Suprapubic skin (tissue), 4 donors: ENCODE measurements around the gene MEI1. TPM values are rescaled to one million over a fixed set of nuclear protein-coding genes. Genes with fewer than 3 reads are reported as not detected.

Source experiments
- DNase-seq, 2 donors: peaks; one replicate each; pipeline ENCODE4 v3.0.0-alpha.2; 2019; ENCODE audit warnings: low spot score in 2 of 2
- H3K27ac ChIP-seq: fragments of 200-600 bp; sonication (generic); one replicate; pipeline ENCODE4 v1.5.1; 2019
- H3K27me3 ChIP-seq: fragments of 200-600 bp; sonication (generic); one replicate; pipeline ENCODE4 v1.5.1; 2019
- H3K36me3 ChIP-seq: fragments of 200-600 bp; sonication (generic); one replicate; pipeline ENCODE4 v1.5.1; 2019
- H3K4me1 ChIP-seq: fragments of 200-600 bp; sonication (generic); one replicate; pipeline ENCODE4 v1.5.1; 2019
- H3K4me3 ChIP-seq: fragments of 200-600 bp; sonication (generic); one replicate; pipeline ENCODE4 v1.5.1; 2019; ENCODE audit warnings: mild to moderate bottlenecking
- H3K9me3 ChIP-seq: fragments of 200-600 bp; sonication (generic); one replicate; pipeline ENCODE4 v1.5.1; 2019
- EP300 ChIP-seq: sonication (generic); formaldehyde crosslinking; IDR thresholded peaks from one replicate; pipeline ENCODE4 v1.6.1; 2017; ENCODE audit warnings: antibody characterized with exemption
- POLR2A ChIP-seq, 2 donors: fragments of 450-650 bp; IDR thresholded peaks; one replicate each; pipeline ENCODE4 v1.6.1; 2017; ENCODE audit warnings: antibody characterized with exemption in 2 of 2, mild to moderate bottlenecking in 2 of 2, moderate library complexity in 2 of 2
- POLR2AphosphoS5 ChIP-seq, 3 donors: sonication (generic); formaldehyde crosslinking; IDR thresholded peaks; one replicate each; pipeline ENCODE4 v1.6.1; 2017; ENCODE audit warnings: antibody characterized with exemption in 3 of 3
- WGBS: methylation state at CpG from one replicate; pipeline ENCODE4 v1.1.5; 2018; 5-methylcytosine and 5-hydroxymethylcytosine counted together
- total RNA-seq, 4 donors: library from RNA; depleted of rRNA; stranded (reverse); fragments of >200 nt; gene quantifications; one replicate each; pipeline ENCODE4 v1.1.0, GENCODE V29; 2016
- TF ChIP-seq, protein P1 (sequence below), 2 donors: fragments of 200-600 bp in 1 of 2; fragments of 450-650 bp in 1 of 2; sonication (generic) in 1 of 2; IDR thresholded peaks; one replicate each; pipeline ENCODE4 v1.5.1; 2016 to 2019; ENCODE audit warnings: antibody characterized with exemption in 2 of 2, mild to moderate bottlenecking in 1 of 2, moderate library complexity in 1 of 2

The MEI1 gene
- total RNA-seq, 4 donors from 2014 or later = 0.72 to 5.0 TPM; not detected in 2

DNA sequence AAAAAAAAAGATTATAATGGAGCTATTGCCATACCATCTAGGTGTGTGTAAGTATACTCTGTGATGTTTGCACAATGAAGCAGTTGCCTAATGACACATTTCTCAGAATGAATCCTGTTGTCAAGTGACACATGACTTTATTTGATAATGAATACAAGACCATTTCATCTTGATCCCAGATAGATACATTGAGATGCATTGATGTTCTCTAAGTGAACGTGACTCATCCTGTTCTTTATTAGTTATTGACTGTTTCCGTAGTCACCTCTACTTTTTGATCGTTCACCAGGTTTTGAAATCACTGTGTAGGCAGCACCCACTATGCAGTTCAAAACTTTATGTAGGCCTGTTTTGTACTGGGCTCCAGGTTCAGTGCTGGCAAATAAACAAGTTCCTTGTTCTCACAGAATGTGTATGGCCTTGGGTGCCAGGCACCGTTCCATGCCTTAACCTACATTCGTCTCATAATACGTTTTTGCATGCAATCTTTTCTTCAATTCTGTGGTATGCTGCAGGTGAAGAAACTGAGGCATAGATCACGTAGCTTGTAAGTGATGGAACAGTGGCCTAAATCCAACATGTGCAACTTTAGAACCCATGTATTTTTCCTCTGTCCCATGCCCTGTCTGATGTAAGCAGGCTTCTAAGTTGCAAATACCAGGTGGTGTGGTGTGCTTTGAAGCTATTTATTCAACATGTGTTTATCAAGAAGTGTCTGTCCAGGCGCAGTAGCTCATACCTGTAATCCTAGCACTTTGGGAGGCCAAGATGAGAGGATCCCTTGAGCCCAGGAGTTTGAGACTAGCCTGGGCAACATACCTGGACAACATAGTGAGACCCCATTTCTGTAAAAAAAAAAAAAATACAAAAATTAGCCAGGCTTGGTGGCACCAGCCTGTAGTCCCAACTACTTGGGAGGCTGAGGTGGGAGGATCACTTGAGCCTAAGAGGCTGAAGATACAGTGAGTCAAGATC, 144.0 kb downstream of the MEI1 start:
- no peak for DNase-seq
- H3K27me3 ChIP-seq = no peaks in the 10 kb centered on the region
- WGBS = 54% methylated on average over 8 of the region's 8 CpGs
- H3K36me3 ChIP-seq = no peaks in the 10 kb centered on the region
- no peak overlapping the region for H3K4me3 ChIP-seq
- H3K9me3 ChIP-seq = no peaks in the 10 kb centered on the region
- TF ChIP-seq POLR2AphosphoS5 (IDR thresholded peaks at IDR 0.05) = no peak
- no peak for TF ChIP-seq EP300
- TF ChIP-seq, protein P1, sequence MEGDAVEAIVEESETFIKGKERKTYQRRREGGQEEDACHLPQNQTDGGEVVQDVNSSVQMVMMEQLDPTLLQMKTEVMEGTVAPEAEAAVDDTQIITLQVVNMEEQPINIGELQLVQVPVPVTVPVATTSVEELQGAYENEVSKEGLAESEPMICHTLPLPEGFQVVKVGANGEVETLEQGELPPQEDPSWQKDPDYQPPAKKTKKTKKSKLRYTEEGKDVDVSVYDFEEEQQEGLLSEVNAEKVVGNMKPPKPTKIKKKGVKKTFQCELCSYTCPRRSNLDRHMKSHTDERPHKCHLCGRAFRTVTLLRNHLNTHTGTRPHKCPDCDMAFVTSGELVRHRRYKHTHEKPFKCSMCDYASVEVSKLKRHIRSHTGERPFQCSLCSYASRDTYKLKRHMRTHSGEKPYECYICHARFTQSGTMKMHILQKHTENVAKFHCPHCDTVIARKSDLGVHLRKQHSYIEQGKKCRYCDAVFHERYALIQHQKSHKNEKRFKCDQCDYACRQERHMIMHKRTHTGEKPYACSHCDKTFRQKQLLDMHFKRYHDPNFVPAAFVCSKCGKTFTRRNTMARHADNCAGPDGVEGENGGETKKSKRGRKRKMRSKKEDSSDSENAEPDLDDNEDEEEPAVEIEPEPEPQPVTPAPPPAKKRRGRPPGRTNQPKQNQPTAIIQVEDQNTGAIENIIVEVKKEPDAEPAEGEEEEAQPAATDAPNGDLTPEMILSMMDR (IDR thresholded peaks at IDR 0.05) = no peak
- TF ChIP-seq POLR2A (IDR thresholded peaks at IDR 0.05) = no peak
- peaks cover 98% of the 10 kb centered on the region for H3K4me1 ChIP-seq
- peak overlapping the region; percentile 83 for H3K27ac ChIP-seq

DNA sequence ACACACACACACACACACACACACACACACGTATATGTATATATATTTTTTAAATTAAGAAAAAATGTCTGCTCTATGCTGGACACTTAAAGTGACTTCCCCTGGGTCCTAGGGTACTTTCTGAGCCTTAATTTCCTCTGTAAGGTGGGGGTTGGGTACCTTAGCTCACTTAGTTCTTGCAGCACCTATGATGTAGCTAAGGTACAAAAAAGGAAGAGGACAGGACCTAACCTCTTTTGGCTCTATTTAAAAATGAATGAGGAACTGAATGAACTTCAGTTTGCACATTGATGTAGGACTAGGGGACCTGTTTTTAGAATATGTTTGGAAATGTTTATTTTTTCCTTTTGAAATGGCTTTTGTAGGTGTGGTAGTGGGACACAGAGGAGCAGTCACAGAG, 144.7 kb downstream of the MEI1 start:
- Histone ChIP-seq H3K27ac (peak overlapping the region; percentile 83), H3K9me3 (no peaks in the 10 kb centered on the region), H3K27me3 (no peaks in the 10 kb centered on the region), H3K36me3 (no peaks in the 10 kb centered on the region), H3K4me3 (no peak overlapping the region), H3K4me1 (peaks cover 95% of the 10 kb centered on the region)
- TF ChIP-seq EP300 (no peak), POLR2AphosphoS5 (IDR thresholded peaks at IDR 0.05) (no peak), POLR2A (IDR thresholded peaks at IDR 0.05) (no peak)
- TF ChIP-seq, protein P1 (IDR thresholded peaks at IDR 0.05) = no peak
- no peak for DNase-seq
- 59% methylated on average over 1 of the region's 1 CpG for WGBS

DNA sequence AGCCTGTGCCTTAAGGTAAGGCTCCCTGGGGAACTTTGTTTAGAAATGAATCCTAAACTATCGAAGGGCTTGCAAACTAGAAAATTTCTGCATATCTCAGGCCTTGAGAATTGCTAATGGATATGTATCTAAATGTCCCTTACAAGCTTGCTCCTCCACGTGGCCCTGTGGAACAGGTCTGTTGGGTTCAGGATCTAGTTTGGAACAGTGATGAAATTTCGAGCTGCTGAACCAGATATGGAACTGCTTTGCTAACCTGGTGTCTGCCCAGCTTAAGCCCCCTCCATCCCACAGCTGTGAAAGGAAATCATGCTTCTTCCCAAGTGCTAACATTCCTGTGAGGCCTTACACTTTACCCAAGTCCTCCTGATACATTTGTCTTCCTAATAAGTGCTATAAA, 145.2 kb downstream of the MEI1 start:
- H3K4me1 ChIP-seq = peaks cover 91% of the 10 kb centered on the region

DNA sequence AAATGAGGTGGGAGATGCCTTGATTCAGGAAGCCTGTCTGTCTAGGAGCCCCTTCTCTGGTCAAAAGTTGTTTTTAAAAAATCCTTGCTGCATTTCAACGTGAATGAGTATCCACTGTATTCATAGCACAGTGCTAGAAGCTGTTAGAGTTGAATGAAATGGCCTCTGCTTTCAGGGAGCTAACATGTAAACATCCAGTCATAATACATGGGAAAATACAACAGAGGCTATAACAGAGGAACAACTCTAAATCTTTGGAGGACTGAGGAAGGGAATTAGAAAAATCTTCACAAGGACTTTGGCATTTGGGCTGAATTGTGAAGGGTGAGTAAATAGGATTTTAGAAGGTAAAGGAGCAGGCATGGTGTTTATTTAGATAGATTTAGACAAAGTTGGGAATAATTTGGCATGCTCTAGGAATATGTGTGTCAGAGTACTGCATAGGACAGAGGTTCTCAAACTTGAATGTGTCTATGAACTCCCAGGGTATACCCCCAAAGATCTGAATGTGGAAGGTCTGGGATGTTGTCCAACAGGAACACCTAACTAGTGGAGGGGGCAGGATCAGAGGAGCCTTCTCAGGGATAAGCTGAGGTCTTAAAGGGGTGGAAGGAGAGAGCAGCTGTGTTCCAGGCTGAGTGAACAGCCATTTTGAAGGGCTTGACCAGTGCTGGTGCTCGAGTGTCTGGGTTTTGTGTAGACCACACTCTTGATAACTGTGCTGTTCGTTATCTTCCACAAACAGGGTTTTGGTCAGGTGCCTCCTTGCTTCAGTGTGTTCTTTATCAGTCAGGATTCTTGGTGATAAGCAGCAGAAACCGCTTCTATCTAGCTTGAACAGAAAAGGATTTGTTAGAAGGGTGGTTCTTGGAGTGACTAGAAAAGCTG, 146.3 kb downstream of the MEI1 start:
- Histone ChIP-seq H3K27ac (peak overlapping the region; percentile 83), H3K27me3 (no peaks in the 10 kb centered on the region), H3K36me3 (no peaks in the 10 kb centered on the region), H3K9me3 (no peaks in the 10 kb centered on the region), H3K4me1 (peaks cover 79% of the 10 kb centered on the region), H3K4me3 (no peak overlapping the region)
- TF ChIP-seq POLR2AphosphoS5 (IDR thresholded peaks at IDR 0.05) (no peak), EP300 (no peak), POLR2A (IDR thresholded peaks at IDR 0.05) (no peak)
- TF ChIP-seq, protein P1 (IDR thresholded peaks at IDR 0.05) = no peak
- 64% methylated on average over 4 of the region's 4 CpGs for WGBS
- DNase-seq = no peak

More for the DNA sequence above, 145.2 kb downstream of the MEI1 start:
- Histone ChIP-seq H3K36me3 (no peaks in the 10 kb centered on the region), H3K9me3 (no peaks in the 10 kb centered on the region), H3K4me3 (no peak overlapping the region), H3K27ac (peak overlapping the region; percentile 83), H3K27me3 (no peaks in the 10 kb centered on the region)
- 68% methylated on average over 3 of the region's 3 CpGs for WGBS
- peak in 2 of 3 donors; percentile 17 to 51 for TF ChIP-seq POLR2AphosphoS5 (IDR thresholded peaks at IDR 0.05)
- no peak for TF ChIP-seq EP300
- no peak for DNase-seq

DNA sequence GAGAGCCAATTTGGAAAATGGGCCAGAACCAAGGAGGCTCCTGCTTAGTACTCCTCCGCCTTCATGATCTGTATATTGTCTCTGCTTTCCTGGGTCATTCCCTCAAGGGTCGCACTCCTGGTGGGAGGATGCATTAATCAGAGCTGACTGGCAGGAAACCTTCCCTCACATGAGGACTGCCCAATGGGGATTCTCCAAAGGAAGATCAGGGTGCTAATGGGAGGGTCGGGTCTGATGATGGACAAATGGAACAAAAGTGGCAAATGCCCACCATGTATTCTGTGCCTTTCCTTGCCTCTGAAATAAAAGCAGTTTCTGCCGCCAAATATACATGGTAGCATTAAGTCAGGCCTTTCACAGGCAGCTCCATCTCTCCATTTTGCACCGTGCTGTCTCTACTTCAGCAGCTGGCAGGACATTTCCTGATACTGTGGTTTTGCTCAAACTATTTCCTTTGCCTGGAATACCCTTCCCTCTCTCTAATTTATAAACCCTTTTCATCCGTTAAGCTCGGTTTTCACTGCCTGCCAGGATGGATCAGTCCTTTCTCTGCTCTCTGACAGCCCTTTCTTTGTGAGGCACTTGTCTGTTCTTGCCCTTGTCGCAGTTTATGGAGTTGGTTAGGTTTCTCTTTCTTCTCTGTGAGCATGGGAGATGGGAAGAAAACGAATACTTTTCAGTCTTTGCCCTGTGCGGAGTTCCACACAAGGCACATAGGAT, 147.1 kb downstream of the MEI1 start:
- H3K27me3 ChIP-seq = no peaks in the 10 kb centered on the region
- no peak for DNase-seq
- H3K4me3 ChIP-seq = no peak overlapping the region
- H3K4me1 ChIP-seq = peaks cover 73% of the 10 kb centered on the region
- TF ChIP-seq, protein P1 (IDR thresholded peaks at IDR 0.05) = no peak
- TF ChIP-seq POLR2A (IDR thresholded peaks at IDR 0.05) = no peak
- no peak for TF ChIP-seq EP300
- TF ChIP-seq POLR2AphosphoS5 (IDR thresholded peaks at IDR 0.05) = no peak
- 59% methylated on average over 10 of the region's 10 CpGs for whole genome bisulfite sequencing
- H3K36me3 ChIP-seq = no peaks in the 10 kb centered on the region
- H3K9me3 ChIP-seq = no peaks in the 10 kb centered on the region
- peak overlapping the region; percentile 83 for H3K27ac ChIP-seq
